SK-N-SH treated with all-trans-retinoic acid at 6 μM for 48 hours (cell line): ENCODE results near the gene PMVK.
"Not testable (repeated sequence)": the region's sequence is repeated elsewhere in the genome, so short reads cannot be mapped to it uniquely, and the experiment has no call there.

ENCODE experiments used
- CREB5 ChIP-seq: fragments of 250-450 bp; sonication (Bioruptor Pico); IDR thresholded peaks from 2 replicates; pipeline ENCODE4 v1.5.1; 2020; ENCODE audit warnings: low read depth, mild to moderate bottlenecking, moderate library complexity
- CSDC2 ChIP-seq: fragments of 250-450 bp; sonication (Bioruptor Pico); IDR thresholded peaks from 2 replicates; pipeline ENCODE4 v1.5.0; 2020; ENCODE audit warnings: mild to moderate bottlenecking, moderate library complexity
- CSRNP3 ChIP-seq: fragments of 250-450 bp; sonication (Bioruptor Pico); IDR thresholded peaks from 2 replicates; pipeline ENCODE4 v1.5.1; 2021; ENCODE audit warnings: mild to moderate bottlenecking, moderate library complexity
- OSR1 ChIP-seq: fragments of 250-450 bp; sonication (Bioruptor Pico); IDR thresholded peaks from 2 replicates; pipeline ENCODE4 v1.8.0; 2022; ENCODE audit warnings: moderate library complexity, mild to moderate bottlenecking, inconsistent platforms
- PPARA ChIP-seq: fragments of 250-450 bp; sonication (Bioruptor Pico); IDR thresholded peaks from 2 replicates; pipeline ENCODE4 v1.5.0; 2020; ENCODE audit warnings: mild to moderate bottlenecking, borderline replicate concordance
- TSHZ2 ChIP-seq: fragments of 250-450 bp; sonication (Bioruptor Pico); IDR thresholded peaks from 2 replicates; pipeline ENCODE4 v1.5.0; 2020; ENCODE audit warnings: mild to moderate bottlenecking, moderate library complexity
- ZFP30 ChIP-seq: fragments of 450-650 bp; formaldehyde crosslinking; IDR thresholded peaks from 2 replicates; pipeline ENCODE4 v1.5.0; 2022; ENCODE audit warnings: mild to moderate bottlenecking, moderate library complexity
- ZNF70 ChIP-seq: fragments of 450-650 bp; formaldehyde crosslinking; IDR thresholded peaks from 2 replicates; pipeline ENCODE4 v1.5.0; 2020; ENCODE audit warnings: mild to moderate bottlenecking, moderate library complexity
- ZNF8 ChIP-seq: fragments of 450-650 bp; formaldehyde crosslinking; IDR thresholded peaks from 2 replicates; pipeline ENCODE4 v1.5.0; 2020; ENCODE audit warnings: mild to moderate bottlenecking, moderate library complexity

- TF ChIP-seq ZNF70 (CRISPR knock-in tag); CREB5; CSRNP3 (CRISPR knock-in tag); PPARA (CRISPR knock-in tag); OSR1 (CRISPR knock-in tag); TSHZ2 (CRISPR knock-in tag); CSDC2; ZNF8 (CRISPR knock-in tag); ZFP30: not testable (repeated sequence)
Observed at GRCh38 chr1:154977762-154978161, 41.2 kb upstream of the PMVK start.
